GM12801 (cell line): ENCODE measurements around the gene PRDM16.

ENCODE experiments used
- TF ChIP-seq, protein P1 (sequence below): IDR thresholded peaks from one replicate; pipeline ENCODE4 v1.5.1; 2011; ENCODE audit warnings: control low read depth; ENCODE audit not compliant: insufficient read length; ENCODE audit errors: extremely low read depth

Gene PRDM16

GRCh38 chr1:3304692-3305091 lies 235.7 kb downstream of the PRDM16 start:
- TF ChIP-seq, protein P1, sequence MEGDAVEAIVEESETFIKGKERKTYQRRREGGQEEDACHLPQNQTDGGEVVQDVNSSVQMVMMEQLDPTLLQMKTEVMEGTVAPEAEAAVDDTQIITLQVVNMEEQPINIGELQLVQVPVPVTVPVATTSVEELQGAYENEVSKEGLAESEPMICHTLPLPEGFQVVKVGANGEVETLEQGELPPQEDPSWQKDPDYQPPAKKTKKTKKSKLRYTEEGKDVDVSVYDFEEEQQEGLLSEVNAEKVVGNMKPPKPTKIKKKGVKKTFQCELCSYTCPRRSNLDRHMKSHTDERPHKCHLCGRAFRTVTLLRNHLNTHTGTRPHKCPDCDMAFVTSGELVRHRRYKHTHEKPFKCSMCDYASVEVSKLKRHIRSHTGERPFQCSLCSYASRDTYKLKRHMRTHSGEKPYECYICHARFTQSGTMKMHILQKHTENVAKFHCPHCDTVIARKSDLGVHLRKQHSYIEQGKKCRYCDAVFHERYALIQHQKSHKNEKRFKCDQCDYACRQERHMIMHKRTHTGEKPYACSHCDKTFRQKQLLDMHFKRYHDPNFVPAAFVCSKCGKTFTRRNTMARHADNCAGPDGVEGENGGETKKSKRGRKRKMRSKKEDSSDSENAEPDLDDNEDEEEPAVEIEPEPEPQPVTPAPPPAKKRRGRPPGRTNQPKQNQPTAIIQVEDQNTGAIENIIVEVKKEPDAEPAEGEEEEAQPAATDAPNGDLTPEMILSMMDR: no peak

GRCh38 chr1:3305156-3305555 lies 236.2 kb downstream of the PRDM16 start:
- TF ChIP-seq, protein P1: no peak

DNA sequence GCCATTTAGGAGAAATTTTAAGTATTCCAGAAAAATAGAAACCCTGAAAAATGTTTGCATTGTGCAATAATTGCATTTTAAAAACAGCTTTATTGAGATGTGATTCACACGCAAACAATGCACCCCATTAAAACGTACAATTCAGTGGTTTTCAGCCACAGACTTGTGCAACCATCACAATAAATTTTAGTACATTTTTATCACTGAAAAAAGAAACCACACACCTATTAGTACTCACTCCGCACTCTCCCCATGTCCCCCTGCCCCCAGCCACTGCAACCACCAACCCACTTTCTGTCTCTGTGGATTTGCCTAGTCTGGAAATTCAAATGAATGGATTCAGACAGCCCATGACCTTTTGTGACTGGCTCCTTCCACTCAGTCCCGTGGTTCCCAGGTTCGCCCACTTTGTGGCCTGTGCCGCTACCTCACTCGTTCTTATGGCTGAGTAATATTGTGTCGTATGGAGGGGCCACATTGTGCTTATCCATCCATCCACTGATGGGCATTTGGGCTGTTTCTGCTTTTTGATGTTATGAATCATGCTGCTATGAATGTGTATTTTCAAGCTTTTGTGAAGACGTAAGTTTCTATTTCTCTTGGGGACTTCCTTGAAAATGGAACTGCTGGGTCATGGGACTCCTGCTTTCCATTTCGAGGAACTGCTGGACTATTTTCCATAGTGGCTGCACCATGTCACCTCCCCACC lies 237.7 kb downstream of the PRDM16 start:
- TF ChIP-seq, protein P1: no peak

GRCh38 chr1:3307359-3307758 lies 238.4 kb downstream of the PRDM16 start:
- TF ChIP-seq, protein P1: no peak

DNA sequence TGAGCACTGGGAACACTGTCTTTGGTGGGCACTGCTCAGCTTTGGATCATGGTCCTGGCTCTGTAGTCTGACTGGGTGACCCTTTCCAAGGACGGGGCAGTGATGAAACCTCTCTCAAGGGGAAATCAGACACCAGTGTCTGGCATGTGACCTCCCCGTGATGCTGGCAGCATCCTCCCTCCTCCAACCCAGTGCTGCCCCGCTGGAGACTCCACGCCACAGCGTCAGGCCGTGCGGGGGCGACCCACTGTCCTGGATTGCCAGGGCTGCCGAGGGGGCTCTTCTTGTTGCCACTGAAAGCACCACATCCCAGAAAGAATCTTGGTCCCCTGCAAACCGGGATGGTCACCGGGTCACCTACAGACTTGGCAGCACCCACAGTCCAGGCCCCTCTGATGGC lies 239.1 kb downstream of the PRDM16 start:
- TF ChIP-seq, protein P1: no peak

GRCh38 chr1:3310718-3311400 lies 241.9 kb downstream of the PRDM16 start:
- TF ChIP-seq, protein P1: no peak

- TF ChIP-seq, protein P1: no peak
Observed at GRCh38 chr1:3311711-3312110, 242.7 kb downstream of the PRDM16 start.
